Occipital lobe (tissue), 2 donors: ENCODE measurements around the gene TOLLIP. TPM values are rescaled to one million over a fixed set of nuclear protein-coding genes. Genes with fewer than 3 reads are reported as not detected.

Source experiments
- DNase-seq: peaks from one replicate; lab custom pipeline; 2025; lab: John Stamatoyannopoulos, UW
- total RNA-seq: library from RNA; depleted of rRNA; stranded (reverse); fragments of >200 nt; gene quantifications from one replicate; pipeline ENCODE4 v1.2.3, GENCODE V29; 2014

TOLLIP gene
- total RNA-seq, 1 donor from 2014 or later, result 17.8 TPM

DNA sequence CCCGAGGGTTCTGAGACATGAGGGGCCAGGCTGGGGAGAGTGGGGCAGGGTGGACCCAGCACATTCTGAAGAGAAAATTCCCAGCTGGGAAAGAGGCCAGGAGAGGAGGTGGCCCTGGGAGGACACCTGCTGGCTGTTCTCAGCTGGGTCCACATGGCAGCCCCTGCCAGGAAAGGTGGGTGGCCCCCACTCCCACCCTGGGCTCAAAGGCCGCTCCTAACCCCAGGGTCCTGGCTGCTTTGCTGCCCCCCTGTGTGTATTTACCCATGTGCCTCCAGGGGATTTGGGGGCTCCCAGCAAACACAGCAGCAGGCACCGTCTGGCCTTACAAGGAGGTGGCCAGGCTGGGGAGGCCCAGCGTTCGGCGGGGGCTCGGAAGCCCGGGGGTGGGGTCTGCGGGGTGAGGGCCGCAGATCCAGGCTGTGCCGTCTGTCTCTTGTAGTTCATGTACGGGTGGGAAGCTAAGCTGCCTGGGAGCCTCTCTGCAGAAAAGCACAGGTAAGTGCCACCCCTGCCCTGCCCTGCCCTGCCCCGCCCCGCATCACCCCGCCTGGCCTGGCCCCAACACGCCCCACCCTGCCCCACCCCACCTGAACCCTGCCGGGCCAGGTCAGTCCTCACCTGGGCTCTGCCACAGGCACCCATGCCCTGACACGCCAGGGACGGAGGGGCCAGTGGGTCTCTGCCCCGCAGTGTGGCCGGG, 75.9 kb downstream of the TOLLIP start:
- DNase-seq, result no peak

DNA sequence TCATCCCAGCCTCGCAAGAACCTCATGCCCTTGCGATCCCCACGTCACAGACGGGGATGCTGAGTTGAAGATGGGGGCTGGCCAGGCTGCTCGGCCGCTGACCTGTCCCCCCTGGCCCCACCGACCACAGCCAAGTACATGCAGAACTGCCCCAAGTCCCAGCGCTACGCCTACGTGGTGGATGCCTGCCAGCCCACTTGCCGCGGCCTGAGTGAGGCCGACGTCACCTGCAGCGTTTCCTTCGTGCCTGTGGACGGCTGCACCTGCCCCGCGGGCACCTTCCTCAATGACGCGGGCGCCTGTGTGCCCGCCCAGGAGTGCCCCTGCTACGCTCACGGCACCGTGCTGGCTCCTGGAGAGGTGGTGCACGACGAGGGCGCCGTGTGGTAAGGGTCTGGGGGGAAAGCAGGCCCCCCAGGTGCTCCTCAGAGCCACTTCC, 76.5 kb downstream of the TOLLIP start:
- DNase-seq, result no peak

DNA sequence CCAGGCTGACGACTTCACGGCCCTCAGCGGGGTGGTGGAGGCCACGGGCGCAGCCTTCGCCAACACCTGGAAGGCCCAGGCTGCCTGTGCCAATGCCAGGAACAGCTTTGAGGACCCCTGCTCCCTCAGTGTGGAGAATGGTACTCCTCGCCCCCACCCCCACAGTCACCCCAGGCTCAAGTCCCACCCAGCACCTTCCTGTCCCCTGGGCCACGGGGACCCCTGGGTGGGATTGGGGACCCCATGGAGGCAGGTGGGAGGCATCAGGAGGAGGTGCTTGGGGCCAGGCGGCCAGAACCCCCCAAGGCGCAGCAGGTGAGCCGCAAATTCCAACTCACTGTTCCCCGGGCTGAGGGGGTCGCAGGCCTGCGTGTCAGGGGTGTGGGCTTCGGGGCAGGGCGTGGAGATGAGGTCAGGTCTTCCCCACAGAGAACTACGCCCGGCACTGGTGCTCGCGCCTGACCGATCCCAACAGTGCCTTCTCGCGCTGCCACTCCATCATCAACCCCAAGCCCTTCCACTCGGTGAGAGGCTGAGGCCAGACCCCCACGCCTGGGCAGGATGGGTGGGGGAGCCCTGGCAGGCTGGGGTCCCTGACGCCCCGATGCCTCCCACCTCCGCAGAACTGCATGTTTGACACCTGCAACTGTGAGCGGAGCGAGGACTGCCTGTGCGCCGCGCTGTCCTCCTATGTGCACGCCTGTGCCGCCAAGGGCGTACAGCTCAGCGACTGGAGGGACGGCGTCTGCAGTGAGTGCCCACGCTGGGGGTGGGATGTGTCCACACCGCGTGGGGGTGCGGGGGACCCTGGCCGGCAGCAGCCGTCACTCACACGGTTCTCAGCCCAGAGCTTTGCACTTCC, 77.2 kb downstream of the TOLLIP start:
- DNase-seq, result no peak

DNA sequence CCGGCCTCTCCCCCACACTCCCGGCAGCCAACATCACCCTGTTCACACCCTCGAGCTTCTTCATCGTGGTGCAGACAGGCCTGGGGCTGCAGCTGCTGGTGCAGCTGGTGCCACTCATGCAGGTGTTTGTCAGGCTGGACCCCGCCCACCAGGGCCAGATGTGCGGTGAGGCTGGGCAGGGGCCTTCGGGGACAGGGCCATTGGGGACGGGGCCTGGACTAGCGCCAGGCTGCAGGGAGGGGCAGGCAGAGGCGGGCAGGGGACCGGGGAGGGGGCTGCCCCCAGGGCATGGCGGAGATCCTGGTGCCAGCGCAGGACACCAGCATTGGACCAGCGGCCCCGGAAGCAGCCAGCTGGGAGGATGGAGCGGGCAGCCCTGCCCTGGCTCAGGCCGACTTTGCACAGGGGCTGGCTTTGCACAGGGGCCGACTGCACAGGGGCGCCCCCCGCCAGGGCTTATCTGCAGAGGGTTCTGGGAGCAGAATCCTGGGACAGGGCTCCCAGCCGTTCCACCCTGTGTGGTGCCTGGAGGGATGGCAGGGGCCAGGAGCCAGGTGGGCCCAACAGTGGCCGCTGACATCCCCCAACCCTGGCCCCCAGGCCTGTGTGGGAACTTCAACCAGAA, 77.9 kb downstream of the TOLLIP start:
- DNase-seq, result no peak

DNA sequence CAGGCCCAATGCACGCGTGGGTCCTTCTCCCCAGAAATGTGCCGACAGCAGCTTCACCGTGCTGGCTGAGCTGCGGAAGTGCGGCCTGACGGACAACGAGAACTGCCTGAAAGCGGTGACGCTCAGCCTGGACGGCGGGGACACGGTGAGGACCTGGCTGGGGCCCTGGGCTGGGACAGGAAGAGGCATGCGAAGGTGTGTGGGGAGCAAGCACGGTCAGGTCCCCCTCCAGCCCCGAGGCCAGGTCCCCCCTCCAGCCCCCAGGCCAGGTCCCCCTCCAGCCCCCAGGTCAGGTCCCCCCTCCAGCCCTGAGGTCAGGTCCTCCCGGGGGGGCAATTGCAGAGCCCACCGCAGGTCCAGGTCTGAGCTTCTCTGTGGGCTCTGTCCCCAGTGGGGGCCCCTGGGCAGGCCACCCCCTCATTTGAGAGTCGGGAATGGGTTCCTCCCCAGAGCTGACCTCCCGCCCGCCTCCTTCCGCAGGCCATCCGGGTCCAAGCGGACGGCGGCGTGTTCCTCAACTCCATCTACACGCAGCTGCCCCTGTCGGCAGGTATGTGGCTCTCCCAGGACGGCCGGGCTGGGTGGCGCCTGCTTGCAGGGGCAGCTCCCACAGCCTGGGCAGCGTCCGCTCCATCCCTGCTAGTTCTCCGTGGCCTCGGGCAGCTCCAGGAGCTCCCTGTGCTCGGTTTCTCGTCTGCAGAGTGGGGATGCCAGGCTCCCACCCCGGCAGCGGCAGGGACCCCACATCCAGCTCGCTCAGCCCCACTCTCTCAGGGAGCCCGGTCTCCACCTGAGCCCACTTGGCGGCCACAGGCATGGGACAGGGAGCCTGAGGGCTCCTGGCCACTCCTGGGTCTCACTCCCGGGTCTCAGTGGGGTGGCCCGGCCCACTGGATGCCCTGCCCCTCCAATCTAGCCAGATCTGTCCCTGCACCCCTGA, 78.7 kb downstream of the TOLLIP start:
- no peak for DNase-seq

DNA sequence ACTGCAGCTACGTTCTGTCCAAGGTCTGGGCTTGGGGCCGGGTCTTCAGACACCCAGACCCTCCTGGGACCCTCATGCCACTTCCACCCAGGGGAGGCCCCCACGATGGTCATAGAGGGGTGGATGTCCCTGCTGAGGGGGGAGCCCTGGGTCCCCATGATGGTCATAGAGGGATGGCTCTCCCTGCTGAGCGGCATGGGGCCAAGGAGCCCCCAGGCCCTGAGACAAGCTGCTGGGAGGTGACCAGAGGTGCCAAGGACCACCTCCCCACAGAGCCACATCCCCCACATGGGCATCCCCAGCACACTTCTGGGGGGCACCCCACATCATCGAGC, 79.3 kb downstream of the TOLLIP start:
- DNase-seq, result no peak

DNA sequence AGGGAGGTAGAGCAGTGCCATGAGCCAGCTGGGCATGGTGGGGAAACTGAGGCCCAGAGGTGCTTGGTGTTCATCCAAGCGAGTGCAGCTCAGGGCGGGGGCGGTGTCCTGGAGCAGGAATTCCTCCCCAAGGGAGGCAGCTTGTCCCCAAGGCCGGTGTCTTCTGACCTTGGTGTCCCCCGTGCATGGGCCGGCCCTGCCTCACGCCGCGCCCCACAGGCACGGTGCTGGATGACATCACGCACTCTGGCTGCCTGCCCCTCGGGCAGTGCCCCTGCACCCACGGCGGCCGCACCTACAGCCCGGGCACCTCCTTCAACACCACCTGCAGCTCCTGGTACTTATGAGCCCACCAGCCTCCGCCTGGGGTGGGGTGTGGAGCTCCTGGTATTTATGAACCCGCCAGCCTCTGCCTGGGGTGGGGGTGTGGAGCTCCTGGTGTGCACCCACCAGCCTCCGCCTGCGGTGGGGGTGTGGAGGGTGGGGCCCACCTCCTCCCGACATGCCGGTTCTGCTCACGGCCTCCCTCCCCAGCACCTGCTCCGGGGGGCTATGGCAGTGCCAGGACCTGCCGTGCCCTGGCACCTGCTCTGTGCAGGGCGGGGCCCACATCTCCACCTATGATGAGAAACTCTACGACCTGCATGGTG, 79.8 kb downstream of the TOLLIP start:
- no peak for DNase-seq

DNA sequence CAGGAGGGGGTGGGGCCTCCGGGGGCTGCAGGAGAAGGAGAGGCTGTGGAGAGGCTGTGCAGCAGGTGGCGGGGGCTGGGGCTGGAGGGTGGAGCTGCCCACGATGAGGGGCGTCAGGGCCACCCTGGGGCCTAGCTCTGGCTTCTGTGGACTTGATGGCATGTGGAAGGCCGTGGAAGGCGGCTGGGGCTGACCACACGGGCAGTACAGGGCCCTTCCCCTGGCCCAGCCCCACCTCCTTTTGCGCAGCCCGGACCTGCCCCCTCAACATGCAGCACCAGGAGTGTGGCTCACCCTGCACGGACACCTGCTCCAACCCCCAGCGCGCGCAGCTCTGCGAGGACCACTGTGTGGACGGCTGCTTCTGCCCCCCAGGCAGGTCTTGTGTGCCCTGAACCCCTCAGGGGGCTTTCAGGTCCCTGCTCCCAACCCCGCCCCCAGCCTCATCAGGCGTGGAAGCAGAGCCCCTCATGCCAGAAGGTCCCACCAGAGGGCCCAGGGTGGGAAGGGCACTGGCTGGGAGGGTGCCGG, 80.4 kb downstream of the TOLLIP start:
- no peak for DNase-seq

DNA sequence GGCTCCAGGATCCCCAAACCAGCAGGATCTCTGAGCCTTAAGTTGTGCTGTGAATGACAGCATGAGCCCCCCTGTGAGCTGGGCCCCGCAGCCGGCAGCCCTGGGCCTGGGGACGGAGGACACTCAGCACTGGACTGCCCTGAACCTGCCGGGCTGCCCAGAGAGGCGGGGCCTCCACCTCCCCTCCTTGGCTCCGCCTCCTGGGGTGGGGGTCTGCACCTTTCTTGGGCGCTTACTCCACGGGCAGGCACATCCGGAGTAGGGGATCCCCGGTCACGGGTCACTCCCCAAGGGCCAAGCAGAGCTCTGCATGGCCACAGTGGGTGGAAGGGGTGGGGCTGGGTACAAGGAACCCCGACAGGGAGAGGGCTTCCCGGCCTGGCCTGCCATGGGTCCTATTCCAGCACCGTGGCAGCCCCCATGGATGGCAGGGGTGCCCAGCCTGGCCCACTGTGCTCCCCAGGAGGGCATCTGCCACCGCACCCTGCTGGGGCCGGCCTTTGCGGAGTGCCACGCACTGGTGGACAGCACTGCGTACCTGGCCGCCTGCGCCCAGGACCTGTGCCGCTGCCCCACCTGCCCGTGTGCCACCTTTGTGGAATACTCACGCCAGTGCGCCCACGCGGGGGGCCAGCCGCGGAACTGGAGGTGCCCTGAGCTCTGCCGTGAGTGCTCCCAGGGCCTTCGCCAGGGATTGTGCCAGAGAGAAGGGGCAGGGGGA, 81.2 kb downstream of the TOLLIP start:
- DNase-seq, result no peak

DNA sequence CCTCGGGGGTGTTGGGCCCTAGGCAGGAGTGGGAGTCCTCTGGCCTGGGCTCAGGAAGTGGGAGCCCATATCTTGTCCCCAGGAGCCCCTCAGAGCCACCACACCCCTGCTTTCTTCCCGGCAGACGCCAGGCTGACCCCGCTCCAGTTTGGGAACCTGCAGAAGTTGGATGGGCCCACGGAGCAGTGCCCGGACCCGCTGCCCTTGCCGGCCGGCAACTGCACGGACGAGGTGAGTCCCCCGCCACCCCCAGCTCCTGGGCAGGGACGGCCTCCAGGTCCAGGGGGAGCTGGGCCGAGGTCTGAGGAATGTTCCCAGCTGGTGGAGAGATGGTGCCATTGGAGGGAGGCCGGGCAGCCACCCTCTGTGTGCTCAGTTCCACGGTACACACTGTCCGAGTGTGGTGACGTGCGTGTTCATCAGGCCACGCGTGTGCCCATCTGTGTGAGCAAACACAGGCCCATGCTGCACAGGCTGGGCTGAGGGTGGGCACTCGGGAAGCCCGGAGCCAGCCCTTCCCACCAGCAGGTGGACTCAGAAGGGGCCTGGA, 81.8 kb downstream of the TOLLIP start:
- no peak for DNase-seq

DNA sequence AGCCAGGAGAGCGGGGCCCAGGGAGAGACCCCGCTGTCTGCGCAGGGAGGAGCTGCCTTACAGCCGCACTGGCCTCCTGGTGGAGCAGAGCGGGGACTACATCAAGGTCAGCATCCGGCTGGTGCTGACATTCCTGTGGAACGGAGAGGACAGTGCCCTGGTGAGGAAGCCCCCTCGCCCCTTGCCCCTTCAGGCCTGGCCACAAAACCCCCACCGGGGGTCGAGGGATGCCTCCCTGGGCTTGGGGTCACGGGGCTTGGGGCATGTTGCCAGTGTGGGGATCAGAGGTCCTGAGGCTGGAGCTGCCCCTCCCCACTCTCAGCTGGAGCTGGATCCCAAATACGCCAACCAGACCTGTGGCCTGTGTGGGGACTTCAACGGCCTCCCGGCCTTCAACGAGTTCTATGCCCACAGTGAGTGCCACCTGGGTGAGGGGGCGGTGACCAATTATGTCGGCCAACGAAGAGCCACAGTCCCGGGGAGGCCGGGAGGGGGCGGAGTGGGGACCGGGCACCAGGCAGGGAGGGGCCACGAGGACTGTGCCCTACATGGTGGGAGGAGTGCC, 82.4 kb downstream of the TOLLIP start:
- DNase-seq, result no peak

DNA sequence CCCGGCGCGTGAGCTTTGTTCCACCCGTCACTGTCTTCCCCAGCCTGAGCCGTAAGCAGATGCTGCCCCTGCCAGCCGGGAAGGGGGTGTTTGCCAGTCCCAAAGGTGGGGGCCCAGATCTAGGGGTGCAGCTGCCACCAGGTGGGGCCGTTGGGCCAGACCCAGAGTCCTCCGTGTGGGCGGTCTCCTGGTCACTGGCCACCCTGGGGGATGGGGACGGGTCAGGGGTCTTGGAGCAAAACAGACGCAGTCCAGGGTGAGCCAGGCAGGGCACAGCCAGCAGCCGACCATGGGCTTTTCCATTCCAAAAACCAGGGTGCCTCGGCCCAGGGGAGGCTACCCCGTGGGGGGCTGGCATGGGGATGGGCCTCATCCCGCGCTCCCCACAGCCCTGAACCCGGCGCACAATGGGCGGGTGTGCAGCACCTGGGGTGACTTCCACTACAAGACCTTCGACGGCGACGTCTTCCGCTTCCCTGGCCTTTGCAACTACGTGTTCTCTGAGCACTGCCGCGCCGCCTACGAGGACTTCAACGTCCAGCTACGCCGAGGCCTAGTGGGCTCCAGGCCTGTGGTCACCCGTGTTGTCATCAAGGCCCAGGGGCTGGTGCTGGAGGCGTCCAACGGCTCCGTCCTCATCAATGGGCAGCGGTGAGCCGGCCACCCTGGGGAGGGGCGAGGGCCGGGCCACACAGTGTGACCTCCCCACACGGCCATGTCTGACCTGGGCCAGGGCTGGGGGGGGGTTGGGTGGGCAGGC, 83.0 kb downstream of the TOLLIP start:
- no peak for DNase-seq

DNA sequence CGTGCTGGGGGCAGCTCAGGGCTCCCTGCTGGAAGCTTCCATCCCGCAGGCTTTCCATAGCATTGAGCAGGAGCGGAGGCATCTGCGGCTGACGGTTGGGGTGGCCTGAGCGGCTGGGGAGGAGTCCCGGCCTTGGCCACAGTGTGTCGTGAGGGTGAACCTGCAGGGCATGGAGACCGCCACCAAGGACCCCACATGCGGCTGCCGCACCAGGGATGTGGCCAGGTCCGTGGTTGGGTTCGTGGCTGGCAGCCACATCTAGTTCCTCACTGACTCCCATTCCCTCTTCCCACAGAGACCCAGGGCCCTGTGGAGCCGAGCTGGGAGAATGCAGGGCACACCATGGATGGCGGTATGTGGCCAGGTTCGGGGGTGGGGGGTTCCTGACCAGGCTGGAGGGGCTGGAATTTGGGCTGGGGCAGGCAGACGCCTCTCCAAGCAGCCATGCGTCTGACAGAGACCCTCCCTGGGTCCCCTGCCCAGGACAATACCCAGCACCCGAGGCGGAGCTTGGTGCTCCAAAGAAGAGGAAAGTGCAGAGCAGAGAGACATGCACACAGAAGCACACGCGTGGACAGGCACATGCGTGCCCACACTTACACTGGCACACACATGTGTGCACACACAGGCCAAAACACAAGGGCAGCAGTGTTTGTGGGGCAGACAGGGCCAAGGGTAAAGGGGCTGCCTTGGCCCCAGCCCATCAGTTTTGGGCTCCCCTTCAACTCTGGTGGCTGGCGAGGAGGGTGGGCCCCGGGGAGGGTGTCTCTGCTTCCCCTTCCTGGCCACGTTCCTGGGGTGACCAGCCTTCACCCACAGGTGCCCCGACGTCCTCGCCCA, 83.8 kb downstream of the TOLLIP start:
- no peak for DNase-seq

DNA sequence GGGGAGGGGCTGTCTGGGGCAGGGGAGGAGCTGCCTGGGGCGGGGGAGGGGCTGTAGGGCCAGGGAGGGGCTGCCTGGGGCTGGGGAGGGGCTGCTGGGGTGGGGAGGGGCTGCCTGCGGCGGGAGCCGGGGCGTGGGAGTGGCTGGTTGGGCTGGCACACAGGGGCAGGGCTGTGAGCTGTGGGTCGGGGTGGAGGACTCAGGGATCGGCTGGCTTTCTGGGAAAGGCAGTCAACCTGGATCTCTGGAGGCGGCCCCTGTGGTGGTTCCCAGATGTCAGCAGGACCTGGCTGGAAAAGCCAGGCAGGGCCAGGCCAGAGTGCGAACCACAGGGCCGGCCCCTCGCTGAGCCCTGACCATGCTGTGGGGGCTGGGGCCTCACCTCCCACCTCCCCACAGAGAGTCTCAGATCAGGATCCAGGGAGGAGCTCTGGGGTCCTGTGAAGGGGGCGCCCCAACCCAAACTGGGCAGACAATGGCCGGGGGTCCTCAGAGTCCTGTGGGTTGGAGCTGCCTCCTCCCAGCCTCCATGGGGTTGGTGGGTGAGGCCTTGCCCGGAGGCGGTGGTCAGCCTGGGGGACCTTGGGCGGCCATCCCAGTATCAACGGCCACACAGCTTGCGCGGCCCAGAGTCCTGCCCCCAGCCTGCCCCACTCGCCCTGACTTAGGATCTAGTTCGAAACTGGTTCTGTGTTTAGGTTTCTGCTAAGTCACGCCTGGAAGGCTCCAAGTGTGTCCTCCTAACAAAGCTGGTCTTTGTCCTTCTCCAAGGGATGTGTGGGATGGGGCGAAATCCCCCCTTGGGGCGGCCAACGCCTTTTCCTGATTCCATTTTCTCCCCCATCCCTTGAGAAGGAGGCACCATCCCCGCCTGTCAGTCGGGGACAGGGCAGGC, 84.7 kb downstream of the TOLLIP start:
- DNase-seq, result no peak
